GM10266 (cell line): ENCODE data around the gene KDELR1.
A peak's percentile ranks its signal among the peaks of the same experiment; 100 is the strongest.

Experiments used
- DNase-seq: peaks from one replicate; pipeline ENCODE4 v3.0.0; 2012; ENCODE audit errors: extremely low spot score
- CTCF ChIP-seq: IDR thresholded peaks from 2 replicates; pipeline ENCODE4 v1.5.1; 2012; ENCODE audit warnings: mild to moderate bottlenecking, low read depth; ENCODE audit not compliant: control insufficient read depth, insufficient read depth; ENCODE audit errors: missing control alignments

The KDELR1 gene

GRCh38 chr19:48371367-48371766 lies 20.0 kb downstream of the KDELR1 start:
- no peak for DNase-seq
- TF ChIP-seq CTCF, result no peak

- DNase-seq, result no peak
- TF ChIP-seq CTCF, result no peak
These were observed 20.4 kb downstream of the KDELR1 start for GRCh38 chr19:48370955-48371354.

- no peak for TF ChIP-seq CTCF
- DNase-seq, result no peak
These were observed 22.4 kb downstream of the KDELR1 start for GRCh38 chr19:48368936-48369335.

GRCh38 chr19:48367855-48368254 lies 23.5 kb downstream of the KDELR1 start:
- no peak for DNase-seq

GRCh38 chr19:48365602-48366001 lies 25.7 kb downstream of the KDELR1 start:
- DNase-seq, result no peak
- TF ChIP-seq CTCF, result no peak

More at GRCh38 chr19:48367855-48368254, 23.5 kb downstream of the KDELR1 start:
- TF ChIP-seq CTCF, result no peak

- DNase-seq, result no peak
- TF ChIP-seq CTCF, result no peak
These were observed 26.6 kb downstream of the KDELR1 start for GRCh38 chr19:48364598-48365348.

- TF ChIP-seq CTCF, result no peak
- peak; percentile 97 for DNase-seq
These were observed 27.3 kb downstream of the KDELR1 start, which contains the start of the genes SYNGR4 and TMEM143 for GRCh38 chr19:48363810-48364597. Gene SYNGR4, plus strand, starts transcription at chr19:48364367. Its CDS starts 1,476 bp downstream, at chr19:48365843. Gene TMEM143, minus strand, starts transcription at chr19:48363940. Its CDS starts 20 bp downstream, at chr19:48363920.
